ENCODE data around the gene TMEM8B.

GRCh38 chr9:35840881-35841644 lies 12.0 kb downstream of the TMEM8B start:
- TF ChIP-seq CTCF (IDR thresholded peaks at IDR 0.05) (no peak), EZH2 (IDR thresholded peaks at IDR 0.05; ENCODE audit: borderline replicate concordance, insufficient read depth, low read depth, low read length, poor library complexity, severe bottlenecking) (no peak)
